ENCODE results near the gene CAMK2D. TPM values are rescaled to one million over a fixed set of nuclear protein-coding genes. Genes with fewer than 3 reads are reported as not detected.

Gene CAMK2D
- polyA plus RNA-seq, 3 donors: 10.4 to 30.6 (median 19.6) TPM

DNA sequence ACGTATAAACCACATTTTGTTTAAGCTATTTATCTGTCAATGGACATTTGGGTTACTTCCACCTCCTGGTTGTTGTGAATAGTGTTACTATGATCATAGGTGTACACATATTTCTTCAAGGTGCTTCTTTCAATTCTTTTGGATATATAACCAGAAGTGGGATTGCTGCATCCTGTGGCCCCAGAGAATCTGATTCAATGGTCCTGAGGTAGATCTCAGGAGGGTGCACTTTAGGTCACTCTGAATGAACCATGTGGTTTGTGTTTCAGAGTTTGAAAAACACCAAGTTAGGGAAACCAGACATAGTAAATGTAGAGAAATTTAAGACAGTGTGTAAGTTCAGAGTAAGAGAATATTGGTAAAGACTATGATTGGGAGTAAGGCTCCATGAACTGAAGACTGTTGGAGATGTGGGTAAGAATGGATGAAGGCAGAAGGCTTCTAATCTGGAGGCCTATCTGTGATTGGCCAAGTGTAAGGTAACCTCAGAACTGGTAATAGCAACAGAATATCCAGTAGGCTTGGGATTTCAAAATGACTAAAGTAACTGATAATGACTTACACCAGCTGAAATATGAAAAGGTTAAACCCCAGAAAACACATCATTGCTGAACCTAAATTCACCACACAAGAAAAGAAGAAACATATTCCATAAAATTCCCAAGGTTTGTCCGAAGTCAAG, 236.9 kb downstream of the CAMK2D start:
- Histone ChIP-seq H3K36me3 (replicated peaks in 1 of 2; ENCODE audit: control insufficient read depth in 1 of 2, insufficient read depth in 2 of 2, low read length in 2 of 2) (no peaks in the 10 kb centered on the region), H2AFZ (ENCODE audit: insufficient read depth, low read depth, low read length, poor library complexity, severe bottlenecking) (no peak overlapping the region), H4K20me1 (ENCODE audit: insufficient read depth, low read length) (no peaks in the 10 kb centered on the region), H3K4me3 (replicated peaks in 1 of 3; ENCODE audit: low read depth in 2 of 3, low read length in 3 of 3) (no peak overlapping the region), H3K27ac (ENCODE audit: low read depth in 1 of 2, low read length in 2 of 2) (no peak overlapping the region), H3K4me2 (replicated peaks; ENCODE audit: extremely low read depth, low read length, poor library complexity, severe bottlenecking) (no peak overlapping the region), H3K9ac (ENCODE audit: insufficient read depth, low read length, poor library complexity, severe bottlenecking) (no peak overlapping the region), H3K79me2 (ENCODE audit: insufficient read depth, low read length) (no peaks in the 10 kb centered on the region), H3K9me3 (replicated peaks in 1 of 2; ENCODE audit: control insufficient read depth in 1 of 2, insufficient read depth in 1 of 2, low read length in 2 of 2) (no peaks in the 10 kb centered on the region), H3K4me1 (ENCODE audit: control insufficient read depth in 1 of 2, insufficient read depth in 2 of 2, low read length in 2 of 2) (no peaks in the 10 kb centered on the region), H3K27me3 (ENCODE audit: control insufficient read depth in 2 of 2, insufficient read depth in 2 of 2, low read length in 2 of 2) (no peaks in the 10 kb centered on the region)
- no peak for TF ChIP-seq CTCF (IDR thresholded peaks at IDR 0.05)
- WGBS (ENCODE audit: insufficient coverage): no CpG with 5 or more reads among the region's 2 CpGs
- peaks cover 5 to 12% of the 10 kb centered on the region in 2 donors for H3K36me3 Mint-ChIP-seq
- H3K27ac Mint-ChIP-seq: no peak overlapping the region
- H3K4me3 Mint-ChIP-seq: no peak overlapping the region
- H3K27me3 Mint-ChIP-seq (ENCODE audit: low read depth in 3 of 3): no peaks in the 10 kb centered on the region
- H3K4me1 Mint-ChIP-seq: no peaks in the 10 kb centered on the region
- intact Hi-C loops (cut with micrococcal nuclease): no loop called here
- H3K9me3 Mint-ChIP-seq: peaks cover 0 to 2% (median 0%) of the 10 kb centered on the region in 7 donors
- DNase-seq: no peak

DNA sequence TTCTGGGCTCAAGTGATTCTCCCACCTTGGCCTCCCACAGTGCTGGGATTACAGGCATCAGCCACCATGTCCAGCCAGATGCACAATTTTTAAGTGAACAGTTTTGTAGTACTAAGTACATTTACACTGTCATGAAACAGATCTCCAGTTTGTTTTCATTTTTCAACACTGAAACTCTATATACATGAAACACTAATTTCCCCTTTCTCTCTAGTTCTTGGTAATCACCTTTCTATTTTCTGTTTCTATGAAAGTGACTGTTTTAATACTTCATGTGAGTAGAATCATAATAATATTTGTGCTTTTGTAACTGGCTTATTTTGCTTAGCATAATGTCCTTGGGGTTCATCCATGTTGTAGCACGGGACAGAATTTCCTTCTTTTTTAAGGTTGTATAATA, 237.4 kb downstream of the CAMK2D start:
- no peaks in the 10 kb centered on the region for H3K27me3 Mint-ChIP-seq (ENCODE audit: low read depth in 3 of 3)
- no peaks in the 10 kb centered on the region for H3K9me3 ChIP-seq (replicated peaks in 1 of 2; ENCODE audit: control insufficient read depth in 1 of 2, insufficient read depth in 1 of 2, low read length in 2 of 2)
- H2AFZ ChIP-seq (ENCODE audit: insufficient read depth, low read depth, low read length, poor library complexity, severe bottlenecking): no peak overlapping the region
- no peak overlapping the region for H3K27ac ChIP-seq (ENCODE audit: low read depth in 1 of 2, low read length in 2 of 2)
- no peak for DNase-seq
- H3K36me3 ChIP-seq (replicated peaks in 1 of 2; ENCODE audit: control insufficient read depth in 1 of 2, insufficient read depth in 2 of 2, low read length in 2 of 2): no peaks in the 10 kb centered on the region
- WGBS (ENCODE audit: insufficient coverage): no CpG with 5 or more reads among the region's 1 CpG
- H3K4me3 ChIP-seq (replicated peaks in 1 of 3; ENCODE audit: low read depth in 2 of 3, low read length in 3 of 3): no peak overlapping the region
- H3K9ac ChIP-seq (ENCODE audit: insufficient read depth, low read length, poor library complexity, severe bottlenecking): no peak overlapping the region
- H3K79me2 ChIP-seq (ENCODE audit: insufficient read depth, low read length): no peaks in the 10 kb centered on the region
- H3K27ac Mint-ChIP-seq: no peak overlapping the region
- H3K9me3 Mint-ChIP-seq: peaks cover 0 to 2% (median 0%) of the 10 kb centered on the region in 7 donors
- intact Hi-C loops (cut with micrococcal nuclease): no loop called here
- H3K4me1 Mint-ChIP-seq: no peaks in the 10 kb centered on the region
- no peak for TF ChIP-seq CTCF (IDR thresholded peaks at IDR 0.05)
- no peak overlapping the region for H3K4me2 ChIP-seq (replicated peaks; ENCODE audit: extremely low read depth, low read length, poor library complexity, severe bottlenecking)
- H3K4me1 ChIP-seq (ENCODE audit: control insufficient read depth in 1 of 2, insufficient read depth in 2 of 2, low read length in 2 of 2): no peaks in the 10 kb centered on the region
- H3K4me3 Mint-ChIP-seq: no peak overlapping the region
- no peaks in the 10 kb centered on the region for H3K27me3 ChIP-seq (ENCODE audit: control insufficient read depth in 2 of 2, insufficient read depth in 2 of 2, low read length in 2 of 2)
- peaks cover 5 to 9% of the 10 kb centered on the region in 2 donors for H3K36me3 Mint-ChIP-seq
- H4K20me1 ChIP-seq (ENCODE audit: insufficient read depth, low read length): no peaks in the 10 kb centered on the region

Data from CD14-positive monocyte (primary cell).